OCI-LY7 (cell line): Measurements from ENCODE around the gene WDCP. TPM values are rescaled to one million over a fixed set of nuclear protein-coding genes. Genes with fewer than 3 reads are reported as not detected.
"Not testable (repeated sequence)": the region's sequence is repeated elsewhere in the genome, so short reads cannot be mapped to it uniquely, and the experiment has no call there.

Experiments used
- Bru-seq: library from RNA; stranded (reverse); fragments of 400-500 nt; gene quantifications from one replicate; lab custom pipeline; 2021; lab: Mats Ljungman, UMichigan
- BruChase-seq, 2 experiments: library from RNA; stranded (reverse); fragments of 400-500 nt; gene quantifications; one replicate each; lab custom pipeline; 2021; lab: Mats Ljungman, UMichigan
- BruUV-seq: library from RNA; stranded (reverse); fragments of 400-500 nt; replicated peaks from 2 replicates; lab custom pipeline; 2021; lab: Mats Ljungman, UMichigan
- CTCF ChIA-PET: fragments of 300-600 bp; sonication (Branson Sonifier 250); formaldehyde crosslinking; loops from one replicate; lab custom pipeline; 2022; ENCODE audit warnings: antibody characterized with exemption; ENCODE audit not compliant: unreplicated experiment; lab: Charles Lee
- POLR2A ChIA-PET: fragments of 300-600 bp; sonication (Branson Sonifier 250); formaldehyde crosslinking; loops from one replicate; lab custom pipeline; 2022; ENCODE audit warnings: antibody characterized with exemption; lab: Charles Lee
- DNase-seq: peaks from one replicate; pipeline ENCODE4 v3.0.0-alpha.2; 2015; ENCODE audit warnings: low spot score
- H2AFZ ChIP-seq: fragments of 200-600 bp; sonication (generic), shearing (Covaris generic); 2 replicates; pipeline ENCODE4 v1.6.1; 2014; ENCODE audit warnings: mild to moderate bottlenecking, antibody characterized with exemption, low read length, moderate library complexity
- H3K27ac ChIP-seq: fragments of 200-600 bp; sonication (generic); 2 replicates; pipeline ENCODE4 v1.5.1; 2014; ENCODE audit warnings: mixed run types, low read depth, mild to moderate bottlenecking, moderate library complexity, low read length, inconsistent platforms; ENCODE audit not compliant: poor library complexity, severe bottlenecking
- H3K36me3 ChIP-seq: fragments of 200-600 bp; sonication (generic); 2 replicates; pipeline ENCODE4 v1.6.1; 2014; ENCODE audit warnings: mild to moderate bottlenecking, antibody characterized with exemption, low read length, moderate library complexity, mixed read lengths; ENCODE audit not compliant: insufficient read depth
- H3K4me1 ChIP-seq: fragments of 200-600 bp; sonication (generic); 2 replicates; pipeline ENCODE4 v1.5.1; 2014; ENCODE audit warnings: mild to moderate bottlenecking, low read length; ENCODE audit not compliant: insufficient read depth, poor library complexity, severe bottlenecking
- H3K4me2 ChIP-seq: fragments of 200-600 bp; sonication (generic); 2 replicates; pipeline ENCODE4 v1.6.1; 2014; ENCODE audit warnings: mild to moderate bottlenecking, low read length
- H3K4me3 ChIP-seq: fragments of 200-600 bp; sonication (generic); 2 replicates; pipeline ENCODE4 v1.5.1; 2014; ENCODE audit warnings: mild to moderate bottlenecking, low read depth, low read length; ENCODE audit not compliant: poor library complexity, severe bottlenecking
- H3K79me2 ChIP-seq: fragments of 200-600 bp; sonication (generic); 2 replicates; pipeline ENCODE4 v1.6.1; 2016; ENCODE audit warnings: low read depth, mild to moderate bottlenecking, low read length, moderate library complexity, mixed read lengths; ENCODE audit not compliant: insufficient read depth
- H3K9me2 ChIP-seq: fragments of 200-600 bp; sonication (generic); 2 replicates; pipeline ENCODE4 v1.6.1; 2016; ENCODE audit warnings: mild to moderate bottlenecking, low read length, mixed read lengths; ENCODE audit not compliant: insufficient read depth
- H3K9me3 ChIP-seq: fragments of 200-600 bp; sonication (generic); 2 replicates; pipeline ENCODE4 v1.6.1; 2014; ENCODE audit warnings: mild to moderate bottlenecking, mixed run types, low read length, mixed read lengths
- H4K20me1 ChIP-seq: fragments of 200-600 bp; sonication (generic); 2 replicates; pipeline ENCODE4 v1.6.1; 2014; ENCODE audit warnings: mild to moderate bottlenecking, antibody characterized with exemption, low read length, moderate library complexity, mixed read lengths; ENCODE audit not compliant: insufficient read depth
- EZH2phosphoT487 ChIP-seq: fragments of 200-600 bp; sonication (generic); IDR thresholded peaks from 2 replicates; pipeline ENCODE4 v1.6.1; 2018; ENCODE audit warnings: low read depth, borderline replicate concordance, mild to moderate bottlenecking, mixed run types, antibody characterized with exemption, low read length, moderate library complexity, mixed read lengths
- intact Hi-C: fragments of 100-400 bp; cut with micrococcal nuclease; formaldehyde crosslinking; loops from one replicate; pipeline ENCODE4 v1.10.0; 2022; ENCODE audit not compliant: unreplicated experiment
- long read RNA-seq: library from polyadenylated mRNA; stranded (forward); transcript quantifications from one replicate; pipeline ENCODE4 v2.0.0, GENCODE V29; 2022
- total RNA-seq, 2 experiments: library from RNA; depleted of rRNA in 1 of 2; stranded (reverse); fragments of >200 nt in 1 of 2; shearing (Covaris generic) in 1 of 2; gene quantifications; 2 replicates each; pipeline ENCODE4 v1.2.3, GENCODE V29; 2014 to 2022
- TF ChIP-seq, protein P1 (sequence below): fragments of 200-600 bp; sonication (generic); conservative IDR thresholded peaks from 2 replicates; pipeline ENCODE4 v1.5.1; 2014; ENCODE audit warnings: mild to moderate bottlenecking, antibody characterized with exemption, low read length, moderate library complexity, mixed read lengths

The WDCP gene, protein sequence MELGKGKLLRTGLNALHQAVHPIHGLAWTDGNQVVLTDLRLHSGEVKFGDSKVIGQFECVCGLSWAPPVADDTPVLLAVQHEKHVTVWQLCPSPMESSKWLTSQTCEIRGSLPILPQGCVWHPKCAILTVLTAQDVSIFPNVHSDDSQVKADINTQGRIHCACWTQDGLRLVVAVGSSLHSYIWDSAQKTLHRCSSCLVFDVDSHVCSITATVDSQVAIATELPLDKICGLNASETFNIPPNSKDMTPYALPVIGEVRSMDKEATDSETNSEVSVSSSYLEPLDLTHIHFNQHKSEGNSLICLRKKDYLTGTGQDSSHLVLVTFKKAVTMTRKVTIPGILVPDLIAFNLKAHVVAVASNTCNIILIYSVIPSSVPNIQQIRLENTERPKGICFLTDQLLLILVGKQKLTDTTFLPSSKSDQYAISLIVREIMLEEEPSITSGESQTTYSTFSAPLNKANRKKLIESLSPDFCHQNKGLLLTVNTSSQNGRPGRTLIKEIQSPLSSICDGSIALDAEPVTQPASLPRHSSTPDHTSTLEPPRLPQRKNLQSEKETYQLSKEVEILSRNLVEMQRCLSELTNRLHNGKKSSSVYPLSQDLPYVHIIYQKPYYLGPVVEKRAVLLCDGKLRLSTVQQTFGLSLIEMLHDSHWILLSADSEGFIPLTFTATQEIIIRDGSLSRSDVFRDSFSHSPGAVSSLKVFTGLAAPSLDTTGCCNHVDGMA
- total RNA-seq (2014; rRNA removed; shearing (Covaris generic)) (10.9 and 13.9 TPM in 2 replicates), total RNA-seq (2022) (21.0 and 22.8 TPM in 2 replicates), Bru-seq, nascent RNA (percentile 59 among the genes with signal in this experiment), BruChase-seq, experiment 1, labeled RNA remaining after a 6-hour chase (percentile 55 among the genes with signal in this experiment), BruChase-seq, experiment 2, labeled RNA remaining after a 2-hour chase (percentile 78 among the genes with signal in this experiment)
- long read RNA-seq, transcript WDCP-201 (4 exons, 3,817 nt), result major isoform, 15 of 15 reads
- long read RNA-seq, partial matches to known transcripts, result 0 of 15 reads
- long read RNA-seq, other reads (novel, unspliced or antisense), result 0 of 15 reads

DNA sequence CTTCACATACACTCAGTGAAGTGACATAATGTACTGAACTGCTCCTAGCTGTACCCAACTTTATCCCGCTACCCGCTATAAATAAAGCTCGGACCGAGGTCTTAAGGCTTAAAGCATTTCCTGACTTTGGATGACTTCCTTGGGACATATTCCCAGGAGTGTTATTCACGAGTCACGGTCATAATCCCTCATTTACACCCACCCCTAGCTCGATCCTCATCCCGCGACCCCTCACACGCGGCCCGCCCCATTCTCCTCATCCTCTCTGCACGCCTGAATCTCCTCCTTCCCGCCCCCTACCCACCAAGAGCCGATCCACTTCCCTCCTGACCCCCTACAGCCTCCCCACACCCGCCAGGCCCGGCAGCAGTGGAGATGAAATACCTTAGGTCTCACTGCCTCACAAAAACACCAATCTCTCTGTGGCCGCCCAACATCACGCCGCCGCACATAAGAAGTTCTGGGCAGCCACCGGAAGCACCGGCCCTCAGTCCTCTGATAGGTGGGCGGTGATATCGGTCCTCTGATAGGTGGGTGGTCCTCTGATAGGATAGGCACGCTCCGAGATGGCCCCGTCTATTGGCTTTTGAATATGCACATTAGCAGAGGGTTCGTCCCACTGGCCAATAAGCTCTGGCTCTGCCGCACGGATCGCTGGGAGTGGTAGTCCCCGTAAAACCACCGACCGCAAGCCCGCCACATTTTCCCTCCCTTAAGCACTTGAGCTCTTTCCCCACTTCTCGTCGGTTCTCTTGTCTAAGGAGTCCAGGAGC is at the start of gene WDCP:
WDCP (minus strand) TSS at position 462 of the 773 bp plus-strand sequence. CDS start 7,897 bp downstream, outside the sequence.
- Histone ChIP-seq H4K20me1 (peaks cover 3% of the 10 kb centered on the region; the same call in 1 of the 2 replicates), H3K36me3 (no peaks in the 10 kb centered on the region), H2AFZ (peak within 1 kb of the TSS; percentile 89), H3K4me1 (peaks cover 24% of the 10 kb centered on the region), H3K9me2 (no peaks in the 10 kb centered on the region), H3K27ac (peak within 1 kb of the TSS; percentile 25), H3K4me3 (peak within 1 kb of the TSS; percentile 85), H3K9me3 (no peaks in the 10 kb centered on the region), H3K79me2 (peaks cover 20% of the 10 kb centered on the region), H3K4me2 (peak within 1 kb of the TSS; percentile 99)
- ChIA-PET POLR2A (interaction anchor here (0.5 to 2.3 kb wide), 21 partner anchors 10 to 550 kb away, joined by 3 to 16 read pairs (median 5); partner anchors contain the start of genes ATAD2B, ITSN2 and SF3B6), CTCF (interaction anchor here (0.9 to 1.4 kb wide), 4 partner anchors 12 to 121 kb away, joined by 3 to 10 read pairs (median 3); partner anchors contain the start of gene SF3B6)
- DNase-seq, result peak; percentile 98
- intact Hi-C loops, result loop anchor here (5.0 kb wide), 1 partner anchor 120 kb away; the partner anchor contains the start of gene ATAD2B
- TF ChIP-seq, protein P1, sequence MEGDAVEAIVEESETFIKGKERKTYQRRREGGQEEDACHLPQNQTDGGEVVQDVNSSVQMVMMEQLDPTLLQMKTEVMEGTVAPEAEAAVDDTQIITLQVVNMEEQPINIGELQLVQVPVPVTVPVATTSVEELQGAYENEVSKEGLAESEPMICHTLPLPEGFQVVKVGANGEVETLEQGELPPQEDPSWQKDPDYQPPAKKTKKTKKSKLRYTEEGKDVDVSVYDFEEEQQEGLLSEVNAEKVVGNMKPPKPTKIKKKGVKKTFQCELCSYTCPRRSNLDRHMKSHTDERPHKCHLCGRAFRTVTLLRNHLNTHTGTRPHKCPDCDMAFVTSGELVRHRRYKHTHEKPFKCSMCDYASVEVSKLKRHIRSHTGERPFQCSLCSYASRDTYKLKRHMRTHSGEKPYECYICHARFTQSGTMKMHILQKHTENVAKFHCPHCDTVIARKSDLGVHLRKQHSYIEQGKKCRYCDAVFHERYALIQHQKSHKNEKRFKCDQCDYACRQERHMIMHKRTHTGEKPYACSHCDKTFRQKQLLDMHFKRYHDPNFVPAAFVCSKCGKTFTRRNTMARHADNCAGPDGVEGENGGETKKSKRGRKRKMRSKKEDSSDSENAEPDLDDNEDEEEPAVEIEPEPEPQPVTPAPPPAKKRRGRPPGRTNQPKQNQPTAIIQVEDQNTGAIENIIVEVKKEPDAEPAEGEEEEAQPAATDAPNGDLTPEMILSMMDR, result no peak
- TF ChIP-seq EZH2phosphoT487, result no peak
- BruUV-seq, result no TSS peak

DNA sequence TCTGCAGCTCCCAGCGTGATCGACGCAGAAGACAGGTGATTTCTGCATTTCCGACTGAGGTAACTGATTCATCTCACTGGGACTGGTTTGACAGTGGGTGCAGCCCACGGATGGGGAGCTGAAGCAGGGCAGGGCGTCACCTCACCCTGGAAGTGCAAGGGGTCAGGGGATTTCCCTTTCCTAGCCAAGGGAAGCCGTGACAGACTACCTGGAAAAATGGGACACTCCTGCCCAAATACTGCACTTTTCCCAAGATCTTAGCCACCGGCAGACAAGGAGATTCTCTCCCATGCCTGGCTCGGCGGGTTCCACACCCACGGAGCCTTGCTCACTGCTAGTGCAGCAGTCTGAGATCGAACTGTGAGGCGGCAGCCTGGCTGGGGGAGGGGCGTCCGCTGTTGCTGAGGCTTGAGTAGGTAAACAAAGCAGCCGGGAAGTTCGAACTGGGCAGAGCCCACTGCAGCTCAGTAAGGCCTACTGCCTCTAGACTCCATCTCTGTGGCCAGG is 48.0 kb upstream of the WDCP start:
- H3K4me2 ChIP-seq, H3K9me3 ChIP-seq, BruUV-seq, H2AFZ ChIP-seq, H3K4me1 ChIP-seq, H3K27ac ChIP-seq, DNase-seq, H3K36me3 ChIP-seq, H4K20me1 ChIP-seq, H3K4me3 ChIP-seq, H3K79me2 ChIP-seq, intact Hi-C loops, H3K9me2 ChIP-seq, CTCF ChIA-PET: not testable (repeated sequence)
- POLR2A ChIA-PET, result interaction anchor here (0.6 kb wide), 1 partner anchor 171 kb away, joined by 3 read pairs; no protein-coding TSS in a partner anchor

DNA sequence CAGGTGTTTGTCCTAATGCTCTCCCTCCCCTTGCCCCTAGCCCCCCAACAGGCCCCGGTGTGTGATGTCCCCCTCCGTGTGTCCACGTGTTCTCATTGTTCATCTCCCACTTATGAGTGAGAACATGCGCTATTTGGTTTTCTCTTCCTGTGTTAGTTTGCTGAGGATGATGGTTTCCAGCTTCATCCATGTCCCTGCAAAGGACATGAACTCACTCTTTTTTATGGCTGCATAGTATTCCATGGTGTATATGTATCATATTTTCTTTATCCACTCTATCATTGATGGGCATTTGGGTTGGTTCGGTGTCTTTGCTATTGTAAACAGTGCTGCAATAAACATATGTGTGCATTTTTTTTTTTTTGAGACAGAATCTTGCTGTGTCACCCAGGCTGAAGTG is 46.1 kb upstream of the WDCP start:
- H3K4me2 ChIP-seq, BruUV-seq, H3K9me3 ChIP-seq, DNase-seq, H3K79me2 ChIP-seq, H2AFZ ChIP-seq, H3K36me3 ChIP-seq, H3K9me2 ChIP-seq, CTCF ChIA-PET, H3K4me1 ChIP-seq, H3K4me3 ChIP-seq, intact Hi-C loops, H4K20me1 ChIP-seq, H3K27ac ChIP-seq: not testable (repeated sequence)
- POLR2A ChIA-PET, result interaction anchor here (0.6 kb wide), 1 partner anchor 713 kb away, joined by 3 read pairs; no protein-coding TSS in a partner anchor
